Activated CD4-positive, alpha-beta T cell treated with anti-CD3 and anti-CD28 coated beads, Interleukin-2, Interleukin-6, amounts not matched to agents 100 ng/mL and 50 ng/mL, durations not matched to agents 16 hours and 8 hours (primary cell): ENCODE data around the gene FRMD4A.
"Not testable (repeated sequence)": the region's sequence is repeated elsewhere in the genome, so short reads cannot be mapped to it uniquely, and the experiment has no call there.

ENCODE experiments used
- DNase-seq: peaks from one replicate; pipeline ENCODE4 v3.0.0-alpha.2; 2020

FRMD4A gene

GRCh38 chr10:13896146-13896545 is 434.6 kb downstream of the FRMD4A start:
- not testable (repeated sequence) for DNase-seq

GRCh38 chr10:13894412-13895093 is 436.2 kb downstream of the FRMD4A start:
- no peak for DNase-seq

DNA sequence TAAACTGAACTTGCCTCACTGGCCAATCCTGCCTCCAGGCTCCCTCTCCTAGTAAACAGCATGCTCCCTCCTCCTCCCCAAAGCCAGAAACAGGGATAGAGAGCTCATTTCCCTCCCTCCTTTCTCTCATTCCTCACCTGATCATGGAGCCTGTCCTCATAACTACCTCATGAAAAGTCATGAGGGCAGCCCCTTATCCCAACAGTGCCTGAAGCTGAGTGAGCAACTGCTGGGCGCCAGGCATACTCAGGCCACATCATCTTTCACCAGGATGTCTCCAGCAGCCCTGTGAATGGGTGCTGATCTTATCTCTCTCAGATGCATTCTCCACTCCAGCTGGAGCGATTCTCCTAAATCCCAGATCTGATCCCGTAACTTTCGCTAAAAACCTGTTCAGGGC is 436.8 kb downstream of the FRMD4A start:
- no peak for DNase-seq

DNA sequence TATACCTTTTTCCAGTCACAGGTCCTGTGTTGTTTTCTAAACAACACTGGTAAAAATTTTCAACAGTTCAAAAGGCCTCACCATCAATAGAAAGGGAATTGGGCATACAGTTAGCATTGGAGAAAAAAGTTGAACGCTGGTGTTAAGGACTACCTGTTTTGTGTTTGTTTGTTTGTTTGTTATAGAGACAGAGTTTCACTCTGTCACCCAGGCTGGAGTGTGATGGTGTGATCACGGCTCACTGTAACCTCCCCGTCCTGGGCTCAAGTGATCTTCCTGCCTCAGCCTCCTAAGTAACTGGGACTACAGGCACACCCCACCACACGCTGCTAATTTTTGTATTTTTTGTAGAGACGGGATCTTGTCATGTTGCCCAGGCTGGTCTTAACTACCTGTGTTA is 437.9 kb downstream of the FRMD4A start:
- no peak for DNase-seq

DNA sequence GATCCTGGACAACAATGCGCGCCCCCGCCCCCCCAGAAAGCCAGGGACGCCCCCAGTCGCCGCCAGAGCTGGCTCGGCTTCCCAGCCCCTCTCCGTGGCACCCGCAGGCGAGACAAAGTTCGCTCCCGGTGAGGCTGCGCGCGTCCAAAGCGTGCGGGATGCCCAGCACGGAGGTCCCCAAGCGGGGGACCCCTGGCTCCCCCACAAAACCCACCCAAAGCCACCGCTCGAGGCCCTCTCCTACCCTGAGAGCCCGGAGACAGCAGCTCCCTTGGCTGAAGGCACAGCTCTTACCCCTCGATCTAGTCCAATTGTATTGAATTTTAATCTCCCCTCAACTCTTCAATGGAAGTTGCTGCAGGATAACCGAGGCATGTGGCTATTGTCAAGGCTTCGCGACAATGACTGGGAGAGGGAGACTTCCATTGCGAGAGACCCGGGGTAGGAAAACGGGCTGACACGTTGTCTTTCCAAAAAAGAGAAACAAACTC is 438.7 kb downstream of the FRMD4A start:
- DNase-seq, result no peak

DNA sequence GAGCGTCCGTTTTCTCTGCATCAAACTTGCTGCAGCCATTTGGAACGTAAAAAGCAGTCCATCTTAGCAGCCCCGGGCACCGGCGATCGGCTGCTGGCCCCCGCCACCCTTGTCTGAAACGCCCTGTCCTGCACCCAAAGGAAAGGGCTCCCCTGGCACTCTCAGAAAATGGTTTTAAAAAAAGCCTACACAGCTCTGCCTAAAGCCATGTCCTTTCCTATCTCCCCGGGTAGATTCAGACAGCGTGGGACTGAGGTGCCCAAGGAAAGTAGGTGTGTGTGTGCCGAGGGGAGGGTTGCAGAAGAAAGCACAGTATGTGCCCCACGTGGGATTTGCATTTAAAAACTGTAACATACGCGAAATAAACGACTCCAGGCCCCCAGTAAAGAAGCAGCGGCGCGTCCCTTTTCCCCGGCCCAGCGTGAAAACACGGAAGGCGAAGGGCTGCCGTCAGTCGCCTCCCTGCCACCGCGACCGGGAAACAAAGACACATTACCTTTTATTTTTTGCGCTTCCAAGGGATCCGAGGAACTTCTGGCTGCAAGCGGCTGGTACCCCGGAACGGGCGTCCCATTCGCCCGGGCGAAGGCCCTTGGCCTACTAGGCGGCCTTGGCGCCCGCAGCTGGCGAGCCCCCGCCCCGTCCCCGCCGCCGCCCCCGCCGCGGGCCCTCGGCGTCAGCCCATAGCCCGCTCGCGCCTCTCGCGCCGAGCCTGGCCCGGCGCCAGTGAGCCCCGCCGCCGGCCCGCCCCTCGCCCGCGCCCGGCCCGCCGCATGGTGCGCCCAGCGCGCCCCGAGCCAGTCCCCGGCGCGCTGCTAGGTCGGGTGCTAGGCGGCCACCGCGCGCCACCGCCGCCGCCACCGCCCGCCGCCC is 439.4 kb downstream of the FRMD4A start:
- DNase-seq, result no peak

DNA sequence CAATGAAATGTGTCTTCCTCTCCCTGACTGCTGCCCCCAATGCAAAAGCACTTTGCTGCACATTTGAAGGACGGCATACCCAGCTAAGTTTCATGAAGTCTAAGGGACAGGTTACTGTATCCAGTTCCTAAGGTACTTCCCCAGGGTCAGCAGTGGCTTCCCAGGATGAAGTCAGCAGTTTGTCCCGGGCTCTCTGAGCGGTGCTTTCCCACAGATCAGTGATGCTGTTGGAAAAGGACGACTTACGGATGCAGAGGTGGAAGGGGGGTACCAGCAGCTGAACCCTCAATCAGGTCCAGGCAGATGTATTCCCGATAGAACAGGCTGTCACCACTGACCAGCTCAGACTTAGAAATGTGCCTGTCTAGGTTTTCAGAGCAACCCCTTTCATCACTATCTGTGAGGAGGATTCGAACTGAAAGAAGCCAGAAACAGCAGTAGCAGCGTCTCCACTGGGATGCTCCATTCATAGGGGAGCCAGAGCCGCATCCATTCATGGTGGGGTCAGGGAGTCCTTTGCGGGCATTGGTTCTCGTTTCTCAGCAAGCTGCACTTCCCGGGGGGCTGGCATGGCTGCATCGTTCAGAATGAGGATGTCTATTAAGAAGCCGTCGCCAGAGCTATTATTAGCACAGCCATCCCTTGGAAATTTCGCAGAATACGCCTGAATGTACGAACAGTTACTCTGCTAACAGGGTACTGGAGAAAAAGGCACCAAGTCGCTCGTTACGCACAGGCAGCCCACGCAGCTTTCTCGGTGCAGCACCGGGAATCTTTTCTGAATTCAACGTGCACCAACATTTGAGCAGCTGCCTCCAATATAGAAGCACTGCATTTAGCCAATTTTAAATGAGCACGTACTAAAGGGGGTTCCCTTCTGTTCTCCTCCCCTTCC is 440.2 kb downstream of the FRMD4A start:
- DNase-seq, result no peak

- DNase-seq, result no peak
These were observed 443.0 kb downstream of the FRMD4A start for GRCh38 chr10:13887761-13888160.

DNA sequence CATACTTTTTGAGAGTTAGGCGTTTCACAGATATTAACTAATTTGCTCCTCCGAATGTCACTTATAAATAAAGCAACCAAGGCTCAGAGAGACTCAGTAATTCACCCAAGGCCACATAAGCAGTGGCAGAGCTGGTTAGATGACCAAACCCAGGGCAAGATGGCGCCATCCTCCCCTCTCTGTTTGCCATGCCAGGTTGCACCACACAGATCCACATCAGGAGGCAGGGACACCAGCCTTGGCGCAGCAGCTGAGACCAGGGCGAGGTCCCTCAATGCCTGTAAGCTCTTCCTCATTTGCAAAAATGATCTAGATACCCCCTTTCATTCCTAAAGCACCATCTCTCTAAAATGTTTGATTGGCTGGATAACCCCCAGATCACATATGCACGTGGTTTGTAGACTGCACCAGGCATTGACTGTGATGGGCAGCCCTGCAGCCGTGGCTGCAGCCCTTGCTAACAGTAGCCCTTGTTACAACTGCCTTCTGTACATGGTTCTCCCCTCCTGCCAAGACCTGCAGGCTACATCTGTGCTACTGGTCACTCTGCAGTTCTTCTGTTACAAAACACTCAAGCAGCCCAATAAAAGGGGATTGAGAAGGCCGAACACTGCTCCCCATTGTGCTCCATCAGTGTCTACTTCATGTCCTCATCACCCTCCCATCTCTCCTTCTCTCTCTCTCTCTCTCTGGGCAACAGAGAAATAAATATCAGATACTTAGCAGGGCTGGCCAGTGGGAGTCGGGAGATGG is 445.3 kb downstream of the FRMD4A start:
- DNase-seq, result no peak

DNA sequence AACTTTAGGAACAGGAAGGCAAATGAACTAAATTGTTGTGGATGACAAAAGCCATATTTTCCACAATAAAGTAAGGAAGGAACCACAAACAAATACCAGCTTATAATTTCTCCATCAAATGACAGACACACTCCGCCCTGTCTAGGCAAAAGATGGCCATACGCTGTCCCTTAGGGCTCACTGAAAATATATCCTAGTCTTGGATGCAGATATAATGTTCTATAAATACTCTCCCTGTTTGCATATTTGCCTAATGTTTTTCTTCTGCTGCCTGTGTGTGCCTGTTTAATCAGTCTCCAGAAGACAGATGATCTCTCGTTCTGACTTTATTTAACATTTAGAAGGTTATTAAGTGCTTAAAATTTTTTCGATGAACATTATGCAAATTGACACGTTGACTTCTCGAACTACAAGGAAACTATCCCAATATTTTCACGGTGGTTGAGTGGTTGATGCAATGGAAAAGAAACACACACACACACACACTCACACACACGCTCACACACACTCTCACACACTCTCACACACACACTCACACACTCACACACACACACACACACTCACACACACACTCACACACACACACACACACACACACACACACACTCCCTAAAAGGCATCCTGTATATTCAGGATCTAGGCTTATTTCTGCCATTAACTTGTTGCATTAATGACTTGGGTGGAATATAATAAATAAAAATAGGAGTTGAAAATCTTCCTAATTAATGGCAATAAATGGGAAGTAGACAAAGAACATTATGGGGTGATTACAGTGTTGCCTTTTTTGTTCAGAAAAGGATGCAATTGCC is 446.9 kb downstream of the FRMD4A start:
- no peak for DNase-seq

GRCh38 chr10:13882119-13882711 is 448.5 kb downstream of the FRMD4A start:
- no peak for DNase-seq

GRCh38 chr10:13880760-13881159 is 450.0 kb downstream of the FRMD4A start:
- DNase-seq, result no peak

DNA sequence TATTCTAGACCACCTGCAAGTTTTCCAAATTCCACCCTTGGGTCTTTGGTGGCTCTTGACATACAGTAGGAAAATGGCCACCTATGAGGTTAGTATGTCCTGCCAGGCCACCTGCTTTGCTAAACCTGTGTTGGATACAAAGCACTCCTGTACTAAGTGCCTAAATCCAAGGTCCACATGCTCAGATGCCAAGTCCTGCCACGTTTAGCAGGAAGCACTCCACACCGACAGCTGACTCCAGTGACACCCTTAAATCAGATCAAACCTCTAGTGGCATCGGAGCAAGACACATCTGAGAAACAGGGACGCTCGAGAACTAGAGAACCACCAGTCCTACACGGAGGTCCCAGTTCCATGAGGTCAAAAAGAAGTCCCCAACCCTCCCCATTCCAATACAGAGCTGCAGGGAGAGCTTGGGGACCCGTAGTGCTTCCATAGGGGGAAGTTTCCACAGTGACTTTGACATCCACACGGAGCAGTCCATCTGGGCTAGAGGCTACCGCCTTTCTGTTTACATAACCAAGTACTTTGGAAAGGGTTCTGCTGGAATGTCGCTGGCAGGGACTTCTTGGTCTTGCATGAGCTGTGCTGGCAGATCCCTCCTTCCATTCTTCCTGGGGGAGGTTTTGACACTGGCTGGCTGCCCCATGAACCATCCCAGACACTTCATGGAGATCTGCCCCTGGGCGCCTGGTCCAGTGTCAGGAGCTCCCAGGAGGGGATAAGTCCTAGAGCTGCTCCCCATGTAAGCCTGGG is 453.4 kb downstream of the FRMD4A start:
- DNase-seq, result no peak

DNA sequence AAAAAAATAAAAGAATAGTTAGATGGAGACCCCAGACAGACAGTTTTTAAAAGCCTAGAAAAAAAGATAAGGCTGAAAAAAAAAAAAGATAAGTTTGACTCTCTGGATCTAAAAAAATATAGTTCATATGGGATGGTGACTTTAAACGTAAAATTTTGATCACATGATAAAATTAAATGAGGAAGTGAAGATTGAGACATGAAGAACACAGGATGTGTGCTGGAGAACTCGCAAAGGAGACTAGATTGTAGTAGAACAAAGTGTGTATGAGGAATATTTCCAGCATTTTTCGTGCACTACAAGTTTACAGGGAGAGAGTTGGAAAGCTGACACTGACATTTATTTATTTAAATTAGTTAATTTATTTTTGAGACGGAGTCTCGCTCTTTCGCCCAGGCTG is 457.5 kb downstream of the FRMD4A start:
- DNase-seq, result no peak

DNA sequence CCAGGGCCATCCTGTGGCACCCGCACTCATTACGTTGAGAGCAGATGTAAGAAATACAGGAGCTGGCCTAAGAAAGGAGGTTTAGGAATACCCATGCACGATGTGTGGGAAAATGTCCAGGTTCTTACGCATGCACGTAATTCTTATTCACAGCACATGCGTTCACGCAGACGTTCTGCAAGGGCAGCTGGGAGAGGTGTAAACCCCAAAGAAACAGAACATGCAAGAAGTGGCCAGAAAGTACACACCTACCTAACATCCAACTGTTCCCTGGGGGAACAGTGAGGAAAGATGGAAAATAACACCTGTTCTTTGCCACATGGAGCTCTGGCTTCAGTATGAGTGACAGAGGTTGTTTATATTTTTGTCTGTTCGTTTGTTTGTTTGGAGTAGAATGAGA is 458.3 kb downstream of the FRMD4A start:
- DNase-seq, result no peak

GRCh38 chr10:13871776-13872175 is 458.9 kb downstream of the FRMD4A start:
- DNase-seq, result no peak

GRCh38 chr10:13871011-13871410 is 459.7 kb downstream of the FRMD4A start:
- no peak for DNase-seq

- DNase-seq, result no peak
These were observed 461.4 kb downstream of the FRMD4A start for GRCh38 chr10:13869295-13869664.

- DNase-seq, result no peak
These were observed 462.0 kb downstream of the FRMD4A start for GRCh38 chr10:13868528-13869294.

GRCh38 chr10:13867822-13868221 is 462.9 kb downstream of the FRMD4A start:
- no peak for DNase-seq
